Activated T-helper 2 cell treated with anti-CD3 and anti-CD28 coated beads, Interferon-gamma antibody, Interleukin-2, Interleukin-4, amounts not matched to agents 10 μg/mL and 5 μg/mL and 100 μg/mL, durations not matched to agents 14 hours and 24 hours and 36 hours (primary cell): ENCODE data around the gene MUC12. TPM values are rescaled to one million over a fixed set of nuclear protein-coding genes. Genes with fewer than 3 reads are reported as not detected.
"Not testable (repeated sequence)": the region's sequence is repeated elsewhere in the genome, so short reads cannot be mapped to it uniquely, and the experiment has no call there.

Source experiments
- DNase-seq: peaks from one replicate; pipeline ENCODE4 v3.0.0; 2021; ENCODE audit warnings: low spot score
- H3K27ac Mint-ChIP-seq: one replicate; pipeline ENCODE4 v1.8.0; 2021; ENCODE audit warnings: mixed read lengths
- H3K27me3 Mint-ChIP-seq: one replicate; pipeline ENCODE4 v1.8.0; 2021; ENCODE audit warnings: low read depth, mixed read lengths
- H3K36me3 Mint-ChIP-seq: one replicate; pipeline ENCODE4 v1.8.0; 2021; ENCODE audit warnings: low read depth, mixed read lengths
- H3K4me1 Mint-ChIP-seq: one replicate; pipeline ENCODE4 v1.8.0; 2021; ENCODE audit warnings: low read depth, mixed read lengths
- H3K4me3 Mint-ChIP-seq: one replicate; pipeline ENCODE4 v1.8.0; 2021; ENCODE audit warnings: low read depth, mild to moderate bottlenecking, moderate library complexity, mixed read lengths
- H3K9me3 Mint-ChIP-seq: one replicate; pipeline ENCODE4 v1.8.0; 2021; ENCODE audit warnings: mixed read lengths
- intact Hi-C: fragments of 100-400 bp; cut with micrococcal nuclease; formaldehyde crosslinking; loops from one replicate; pipeline ENCODE4 v1.15.1; 2023
- total RNA-seq: library from RNA; stranded (reverse); gene quantifications from 2 replicates; pipeline ENCODE4 v1.2.3, GENCODE V29; 2022

Gene MUC12, protein sequence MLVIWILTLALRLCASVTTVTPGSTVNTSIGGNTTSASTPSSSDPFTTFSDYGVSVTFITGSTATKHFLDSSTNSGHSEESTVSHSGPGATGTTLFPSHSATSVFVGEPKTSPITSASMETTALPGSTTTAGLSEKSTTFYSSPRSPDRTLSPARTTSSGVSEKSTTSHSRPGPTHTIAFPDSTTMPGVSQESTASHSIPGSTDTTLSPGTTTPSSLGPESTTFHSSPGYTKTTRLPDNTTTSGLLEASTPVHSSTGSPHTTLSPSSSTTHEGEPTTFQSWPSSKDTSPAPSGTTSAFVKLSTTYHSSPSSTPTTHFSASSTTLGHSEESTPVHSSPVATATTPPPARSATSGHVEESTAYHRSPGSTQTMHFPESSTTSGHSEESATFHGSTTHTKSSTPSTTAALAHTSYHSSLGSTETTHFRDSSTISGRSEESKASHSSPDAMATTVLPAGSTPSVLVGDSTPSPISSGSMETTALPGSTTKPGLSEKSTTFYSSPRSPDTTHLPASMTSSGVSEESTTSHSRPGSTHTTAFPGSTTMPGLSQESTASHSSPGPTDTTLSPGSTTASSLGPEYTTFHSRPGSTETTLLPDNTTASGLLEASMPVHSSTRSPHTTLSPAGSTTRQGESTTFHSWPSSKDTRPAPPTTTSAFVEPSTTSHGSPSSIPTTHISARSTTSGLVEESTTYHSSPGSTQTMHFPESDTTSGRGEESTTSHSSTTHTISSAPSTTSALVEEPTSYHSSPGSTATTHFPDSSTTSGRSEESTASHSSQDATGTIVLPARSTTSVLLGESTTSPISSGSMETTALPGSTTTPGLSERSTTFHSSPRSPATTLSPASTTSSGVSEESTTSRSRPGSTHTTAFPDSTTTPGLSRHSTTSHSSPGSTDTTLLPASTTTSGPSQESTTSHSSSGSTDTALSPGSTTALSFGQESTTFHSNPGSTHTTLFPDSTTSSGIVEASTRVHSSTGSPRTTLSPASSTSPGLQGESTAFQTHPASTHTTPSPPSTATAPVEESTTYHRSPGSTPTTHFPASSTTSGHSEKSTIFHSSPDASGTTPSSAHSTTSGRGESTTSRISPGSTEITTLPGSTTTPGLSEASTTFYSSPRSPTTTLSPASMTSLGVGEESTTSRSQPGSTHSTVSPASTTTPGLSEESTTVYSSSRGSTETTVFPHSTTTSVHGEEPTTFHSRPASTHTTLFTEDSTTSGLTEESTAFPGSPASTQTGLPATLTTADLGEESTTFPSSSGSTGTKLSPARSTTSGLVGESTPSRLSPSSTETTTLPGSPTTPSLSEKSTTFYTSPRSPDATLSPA (N-terminal part only)
- 0.85 and 1.4 TPM in 2 replicates for total RNA-seq

DNA sequence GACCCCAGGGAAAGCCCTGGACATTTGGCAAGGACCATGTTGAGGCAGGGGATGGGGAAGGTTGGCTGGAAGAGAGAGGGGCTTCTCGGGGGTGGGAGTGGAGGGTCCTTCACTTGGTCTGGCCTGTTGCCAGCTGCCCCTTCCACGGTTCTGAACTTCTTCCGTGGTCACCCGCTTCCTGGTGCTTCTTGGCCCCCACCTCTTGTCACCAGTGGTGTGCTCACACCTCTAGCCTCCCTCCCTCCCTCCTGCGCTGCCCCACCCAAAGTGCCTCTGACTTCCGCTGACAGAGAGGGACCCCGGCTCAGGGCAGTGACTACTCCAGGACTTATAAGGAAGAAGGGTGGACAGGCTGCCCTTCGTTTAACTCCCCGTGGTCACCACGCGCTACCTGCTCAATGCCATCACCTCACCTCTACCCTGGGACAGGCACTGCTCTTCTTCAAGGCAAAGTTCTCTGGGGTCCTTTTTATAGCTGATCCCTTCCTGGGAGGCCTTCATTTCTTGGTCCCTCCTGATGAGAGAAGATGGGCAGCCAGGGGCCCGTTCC lies at the start of gene MUC12:
TSS of gene MUC12 (plus strand) at position 500 of the 550 bp plus-strand sequence. CDS start 58 bp downstream, outside the sequence.
- no peak within 1 kb of the TSS for H3K27ac Mint-ChIP-seq
- H3K9me3 Mint-ChIP-seq: no peaks in the 10 kb centered on the region
- H3K36me3 Mint-ChIP-seq: no peaks in the 10 kb centered on the region
- H3K4me3 Mint-ChIP-seq: no peak within 1 kb of the TSS
- intact Hi-C loops: loop anchor here (5.0 kb wide), 1 partner anchor 198 kb away; the partner anchor contains the start of gene VGF
- peaks cover 31% of the 10 kb centered on the region for H3K27me3 Mint-ChIP-seq
- DNase-seq: no peak
- H3K4me1 Mint-ChIP-seq: peaks cover 10% of the 10 kb centered on the region

DNA sequence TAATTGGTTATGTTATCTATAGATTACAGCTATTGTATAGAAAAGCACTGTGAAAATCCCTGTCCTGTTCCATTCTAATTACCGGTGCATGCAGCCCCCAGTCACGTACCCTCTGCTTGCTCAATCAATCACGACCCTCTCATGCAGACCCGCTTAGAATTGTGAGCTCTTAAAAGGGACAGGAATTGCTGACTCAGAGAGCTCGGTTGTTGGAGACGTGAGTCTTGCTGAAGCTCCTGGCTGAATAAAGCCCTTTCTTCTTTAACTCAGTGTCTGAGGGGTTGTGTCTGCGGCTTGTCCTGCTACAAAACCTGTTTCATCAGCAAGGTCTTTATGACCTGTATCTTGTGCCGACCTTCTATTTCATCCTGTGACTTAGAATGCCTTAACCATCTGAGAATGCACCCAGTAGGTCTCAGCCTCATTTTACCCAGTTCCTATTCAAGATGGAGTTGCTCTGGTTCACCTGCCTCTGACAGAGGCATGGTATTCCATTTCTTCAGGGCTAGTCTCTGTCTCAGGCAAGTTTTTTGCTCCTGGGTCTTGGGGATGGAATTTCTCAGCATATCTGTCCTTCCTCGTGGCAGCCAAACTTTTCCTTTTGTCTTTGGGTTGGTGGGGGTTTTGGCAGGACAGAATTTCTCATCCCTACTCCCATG lies 49.5 kb upstream of the MUC12 start:
- DNase-seq, H3K9me3 Mint-ChIP-seq, H3K27me3 Mint-ChIP-seq, H3K4me1 Mint-ChIP-seq, intact Hi-C loops, H3K36me3 Mint-ChIP-seq, H3K27ac Mint-ChIP-seq, H3K4me3 Mint-ChIP-seq: not testable (repeated sequence)

DNA sequence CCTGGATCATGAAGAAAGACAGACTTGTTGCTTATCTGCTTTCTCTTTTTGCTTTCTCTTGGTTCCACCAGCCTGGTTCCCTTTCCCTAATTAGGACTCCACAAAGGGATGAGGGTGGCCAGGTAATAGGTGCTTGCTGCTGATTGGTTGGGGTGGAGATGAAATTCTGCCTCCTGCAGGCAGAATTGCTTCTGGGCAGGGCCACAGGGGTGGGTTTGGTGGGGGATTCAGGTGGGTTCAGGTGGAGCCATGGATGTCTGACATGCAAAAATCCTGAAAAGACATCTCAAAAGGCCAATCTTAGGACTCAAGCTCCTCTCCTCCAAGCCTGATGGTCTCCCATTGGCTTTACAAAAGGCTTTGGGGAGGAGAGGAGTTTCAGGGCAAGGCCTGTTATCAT lies 48.3 kb upstream of the MUC12 start:
- Mint-ChIP-seq H3K9me3 (no peaks in the 10 kb centered on the region), H3K4me3 (no peak overlapping the region), H3K36me3 (no peaks in the 10 kb centered on the region), H3K27me3 (peaks cover 5% of the 10 kb centered on the region), H3K4me1 (no peaks in the 10 kb centered on the region), H3K27ac (no peak overlapping the region)
- intact Hi-C loops: no loop called here
- no peak for DNase-seq

DNA sequence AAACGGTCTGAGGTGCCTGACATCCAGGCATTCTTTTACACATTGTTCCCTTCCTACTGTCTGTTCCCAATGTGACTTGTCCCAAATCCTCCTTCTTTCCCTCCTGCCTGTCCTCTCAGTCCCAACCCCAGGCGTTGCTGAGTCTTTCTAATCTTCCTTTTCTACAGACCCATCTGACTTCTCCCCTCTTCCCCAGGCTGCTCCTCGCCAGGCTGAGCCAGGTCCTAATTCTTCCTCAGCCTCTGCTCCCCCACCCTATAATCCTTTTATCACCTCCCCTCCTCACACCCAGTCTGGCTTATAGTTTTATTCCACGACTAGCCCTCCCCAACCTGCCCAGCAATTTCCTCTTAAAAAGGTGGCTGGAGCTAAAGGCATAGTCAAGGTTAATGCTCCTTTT lies 45.7 kb upstream of the MUC12 start:
- H3K9me3 Mint-ChIP-seq, intact Hi-C loops, H3K4me1 Mint-ChIP-seq, H3K27ac Mint-ChIP-seq, DNase-seq, H3K36me3 Mint-ChIP-seq, H3K27me3 Mint-ChIP-seq, H3K4me3 Mint-ChIP-seq: not testable (repeated sequence)

DNA sequence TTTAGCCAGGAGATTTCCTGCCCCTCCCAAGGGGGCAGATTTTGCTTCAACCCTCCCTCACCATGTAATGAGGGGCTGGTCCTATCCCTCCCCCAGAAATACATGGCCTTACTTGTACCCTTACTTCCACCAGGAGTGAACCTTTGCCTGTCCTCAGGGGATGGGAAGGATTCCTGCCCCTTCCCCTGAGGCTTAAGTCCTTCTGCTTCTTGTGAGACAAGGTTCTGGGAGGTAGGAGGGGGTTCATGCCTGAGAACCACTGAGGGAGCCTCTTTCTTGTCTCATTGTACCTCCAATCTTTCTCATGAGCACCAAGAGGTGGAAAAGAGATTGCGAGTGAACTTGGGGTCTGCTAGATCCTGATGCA lies 39.6 kb upstream of the MUC12 start:
- Mint-ChIP-seq H3K27ac (no peak overlapping the region), H3K4me3 (no peak overlapping the region), H3K4me1 (no peaks in the 10 kb centered on the region), H3K27me3 (peaks cover 2% of the 10 kb centered on the region), H3K36me3 (no peaks in the 10 kb centered on the region), H3K9me3 (no peaks in the 10 kb centered on the region)
- intact Hi-C loops: no loop called here
- no peak for DNase-seq

DNA sequence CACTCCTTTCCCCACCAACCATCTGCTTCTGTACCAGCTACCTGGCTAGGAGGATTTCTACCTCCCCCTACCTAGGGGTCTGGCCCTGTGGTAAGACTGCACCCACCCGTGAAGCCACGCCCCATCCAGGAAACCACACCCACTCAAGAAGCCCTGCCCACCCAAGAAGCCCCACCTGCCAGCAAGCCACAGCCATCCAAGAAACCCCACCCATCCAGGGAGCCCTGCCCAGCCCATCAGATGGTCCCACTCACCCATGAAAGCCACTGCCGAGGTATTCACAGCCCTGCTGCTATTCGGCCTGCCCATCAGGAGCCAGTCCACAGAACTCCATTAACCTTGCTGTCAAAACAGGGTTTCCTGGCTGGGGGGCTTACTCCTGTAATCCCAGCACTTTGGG lies 35.6 kb upstream of the MUC12 start:
- Mint-ChIP-seq H3K4me3 (no peak overlapping the region), H3K27ac (no peak overlapping the region), H3K4me1 (no peaks in the 10 kb centered on the region), H3K36me3 (no peaks in the 10 kb centered on the region), H3K9me3 (no peaks in the 10 kb centered on the region), H3K27me3 (peaks cover 2% of the 10 kb centered on the region)
- no peak for DNase-seq
- intact Hi-C loops: no loop called here

DNA sequence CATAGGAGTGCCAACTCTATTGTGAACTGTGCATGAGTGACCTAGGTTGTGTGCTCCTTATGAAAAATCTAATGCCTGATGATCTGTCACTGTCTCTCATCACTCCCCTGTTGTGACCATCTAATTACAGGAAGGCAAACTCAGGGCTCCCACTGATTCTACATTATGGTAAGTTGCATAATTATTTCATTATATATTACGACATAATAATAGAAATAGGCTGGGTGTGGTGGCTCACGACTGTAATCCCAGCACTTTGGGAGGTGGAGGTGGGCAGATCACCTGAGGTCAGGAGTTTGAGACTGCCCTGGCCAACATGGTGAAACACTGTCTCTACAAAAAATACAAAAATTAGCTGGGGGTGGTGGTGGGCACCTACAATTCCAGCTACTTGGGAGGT lies 34.0 kb upstream of the MUC12 start:
- DNase-seq, H3K9me3 Mint-ChIP-seq, H3K27me3 Mint-ChIP-seq, H3K36me3 Mint-ChIP-seq, H3K4me1 Mint-ChIP-seq, H3K4me3 Mint-ChIP-seq, intact Hi-C loops, H3K27ac Mint-ChIP-seq: not testable (repeated sequence)

DNA sequence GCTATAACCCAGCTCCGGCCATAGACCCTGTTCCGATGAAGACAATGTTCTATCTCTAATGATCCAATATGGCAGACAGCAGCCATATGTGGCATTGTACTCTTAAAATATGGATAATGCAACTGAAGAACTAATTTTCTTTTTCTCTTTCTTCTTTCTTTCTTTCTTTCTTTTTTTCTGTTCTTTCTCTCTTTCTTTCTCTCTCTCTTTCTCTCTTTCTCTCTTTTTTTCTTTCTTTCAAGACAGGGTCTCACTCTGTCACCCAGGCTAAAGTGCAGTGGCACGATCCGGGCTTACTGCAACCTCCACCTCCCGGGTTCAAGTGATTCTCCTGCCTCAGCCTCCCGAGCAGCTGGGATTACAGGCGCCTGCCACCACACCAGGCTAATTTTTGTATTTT lies 33.2 kb upstream of the MUC12 start:
- DNase-seq, H3K9me3 Mint-ChIP-seq, H3K27me3 Mint-ChIP-seq, H3K36me3 Mint-ChIP-seq, H3K4me1 Mint-ChIP-seq, H3K4me3 Mint-ChIP-seq, intact Hi-C loops, H3K27ac Mint-ChIP-seq: not testable (repeated sequence)

DNA sequence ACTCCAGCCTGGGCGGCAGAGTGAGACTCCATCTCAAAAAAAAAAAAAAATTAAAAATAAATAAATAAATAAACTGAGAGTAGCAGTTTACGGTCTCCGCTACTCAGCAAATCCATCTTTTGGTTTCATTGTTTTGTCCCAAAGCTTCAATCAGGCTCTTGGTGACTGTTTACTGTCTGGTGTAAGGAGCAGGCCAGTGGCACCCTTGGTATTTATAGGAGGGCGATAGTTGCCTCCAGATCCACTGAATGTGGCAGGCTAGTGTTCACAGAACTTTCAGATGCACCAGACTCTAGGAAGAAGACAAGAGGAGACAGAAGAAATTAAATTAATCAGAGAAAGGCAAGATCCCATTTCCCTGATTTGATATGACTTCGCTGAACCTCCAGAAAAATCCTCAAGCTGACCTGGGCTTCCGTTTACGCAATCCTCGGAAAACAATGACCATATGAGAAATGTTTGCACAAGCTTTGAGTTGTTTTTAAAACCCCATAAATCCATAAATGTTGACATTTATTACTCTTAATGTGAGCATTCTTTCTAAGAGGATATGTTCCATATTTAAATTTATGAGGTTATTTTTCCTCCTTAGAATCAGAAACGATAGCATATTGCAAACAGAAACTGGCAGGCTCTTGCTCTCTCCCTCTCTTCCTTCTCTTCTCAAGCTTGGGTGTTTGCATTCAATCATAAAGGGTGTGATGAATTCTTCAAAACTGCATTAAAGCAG lies 27.2 kb upstream of the MUC12 start:
- H3K4me3 Mint-ChIP-seq: no peak overlapping the region
- H3K36me3 Mint-ChIP-seq: no peaks in the 10 kb centered on the region
- no peak overlapping the region for H3K27ac Mint-ChIP-seq
- peaks cover 3% of the 10 kb centered on the region for H3K9me3 Mint-ChIP-seq
- H3K4me1 Mint-ChIP-seq: no peaks in the 10 kb centered on the region
- no peak for DNase-seq
- H3K27me3 Mint-ChIP-seq: peaks cover 4% of the 10 kb centered on the region
- intact Hi-C loops: no loop called here

DNA sequence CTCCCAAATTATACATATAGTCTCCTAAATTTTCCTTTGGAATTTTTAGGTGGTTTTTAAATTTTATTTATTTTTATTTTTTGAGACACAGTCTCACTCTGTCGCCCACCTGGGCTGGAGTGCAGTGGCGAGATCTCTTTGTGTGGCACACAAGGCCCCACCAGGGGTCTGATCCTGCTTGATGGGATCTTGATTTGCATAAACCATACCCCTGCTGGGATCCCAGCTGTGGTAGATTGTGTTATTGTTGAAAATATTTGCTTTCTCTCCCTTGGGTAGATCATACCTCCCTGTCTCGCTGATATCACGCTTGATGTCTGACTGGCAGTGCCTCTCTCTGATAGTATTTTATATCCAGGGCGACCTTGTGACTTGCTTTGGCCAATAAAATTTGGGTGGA lies 25.7 kb upstream of the MUC12 start:
- peaks cover 3% of the 10 kb centered on the region for H3K9me3 Mint-ChIP-seq
- H3K27me3 Mint-ChIP-seq: peaks cover 4% of the 10 kb centered on the region
- no peak for DNase-seq
- H3K4me3 Mint-ChIP-seq: no peak overlapping the region
- intact Hi-C loops: no loop called here
- no peaks in the 10 kb centered on the region for H3K36me3 Mint-ChIP-seq
- no peak overlapping the region for H3K27ac Mint-ChIP-seq
- H3K4me1 Mint-ChIP-seq: no peaks in the 10 kb centered on the region

DNA sequence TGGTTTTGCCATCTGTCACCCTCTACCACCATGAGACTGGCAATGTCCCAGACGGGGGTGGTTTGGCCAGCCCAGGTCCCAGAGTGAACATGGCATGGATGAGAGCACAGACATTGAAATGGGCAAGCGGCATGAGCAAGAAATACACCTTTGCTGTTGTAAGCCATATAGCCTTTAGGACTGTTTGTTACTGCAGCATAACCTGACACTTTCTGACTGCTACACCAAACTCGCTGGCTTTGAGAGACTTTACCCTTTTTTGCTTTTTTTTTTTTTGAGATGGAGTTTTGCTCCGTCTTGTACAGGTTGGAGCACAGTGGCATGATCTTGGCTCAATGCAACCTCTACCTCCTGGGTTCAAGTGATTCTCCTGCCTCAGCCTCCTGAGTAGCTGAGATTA lies 25.2 kb upstream of the MUC12 start:
- no peak for DNase-seq
- Mint-ChIP-seq H3K4me1 (no peaks in the 10 kb centered on the region), H3K27me3 (peaks cover 6% of the 10 kb centered on the region), H3K9me3 (peaks cover 3% of the 10 kb centered on the region), H3K4me3 (no peak overlapping the region), H3K36me3 (no peaks in the 10 kb centered on the region), H3K27ac (no peak overlapping the region)
- intact Hi-C loops: no loop called here
